DOHH2 (cell line): ENCODE results near the gene CTSD.

Experiments used
- EZH2phosphoT487 ChIP-seq: fragments of 200-600 bp; sonication (generic); IDR thresholded peaks from 2 replicates; pipeline ENCODE4 v1.6.1; 2017; ENCODE audit warnings: borderline replicate concordance, mild to moderate bottlenecking, antibody characterized with exemption, low read length, moderate library complexity, mixed read lengths
- TF ChIP-seq, protein P1 (sequence below): fragments of 200-600 bp; sonication (generic); IDR thresholded peaks from one replicate; pipeline ENCODE4 v1.5.1; 2014; ENCODE audit warnings: antibody characterized with exemption, mild to moderate bottlenecking, low read depth, low read length; ENCODE audit not compliant: poor library complexity, severe bottlenecking

GRCh38 chr11:1736447-1736992, 27.2 kb downstream of the CTSD start:
- TF ChIP-seq, protein P1, sequence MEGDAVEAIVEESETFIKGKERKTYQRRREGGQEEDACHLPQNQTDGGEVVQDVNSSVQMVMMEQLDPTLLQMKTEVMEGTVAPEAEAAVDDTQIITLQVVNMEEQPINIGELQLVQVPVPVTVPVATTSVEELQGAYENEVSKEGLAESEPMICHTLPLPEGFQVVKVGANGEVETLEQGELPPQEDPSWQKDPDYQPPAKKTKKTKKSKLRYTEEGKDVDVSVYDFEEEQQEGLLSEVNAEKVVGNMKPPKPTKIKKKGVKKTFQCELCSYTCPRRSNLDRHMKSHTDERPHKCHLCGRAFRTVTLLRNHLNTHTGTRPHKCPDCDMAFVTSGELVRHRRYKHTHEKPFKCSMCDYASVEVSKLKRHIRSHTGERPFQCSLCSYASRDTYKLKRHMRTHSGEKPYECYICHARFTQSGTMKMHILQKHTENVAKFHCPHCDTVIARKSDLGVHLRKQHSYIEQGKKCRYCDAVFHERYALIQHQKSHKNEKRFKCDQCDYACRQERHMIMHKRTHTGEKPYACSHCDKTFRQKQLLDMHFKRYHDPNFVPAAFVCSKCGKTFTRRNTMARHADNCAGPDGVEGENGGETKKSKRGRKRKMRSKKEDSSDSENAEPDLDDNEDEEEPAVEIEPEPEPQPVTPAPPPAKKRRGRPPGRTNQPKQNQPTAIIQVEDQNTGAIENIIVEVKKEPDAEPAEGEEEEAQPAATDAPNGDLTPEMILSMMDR: no peak
- no peak for TF ChIP-seq EZH2phosphoT487
